HCT116 (cell line): ENCODE results near the gene PDCD10. TPM values are rescaled to one million over a fixed set of nuclear protein-coding genes. Genes with fewer than 3 reads are reported as not detected.

ENCODE experiments used
- ATAC-seq: fragments of 200-7000 bp; cut with Tn5 transposase; 2 replicates; pipeline ENCODE4 v1.9.1; 2020; ENCODE audit warnings: mild to moderate bottlenecking, moderate library complexity
- BruUV-seq: library from RNA; stranded (reverse); fragments of 400-500 nt; replicated peaks from 2 replicates; lab custom pipeline; 2021; lab: Mats Ljungman, UMichigan
- CTCF ChIA-PET: fragments of 300-600 bp; sonication (Branson Sonifier 250); formaldehyde crosslinking; loops from one replicate; lab custom pipeline; 2021; ENCODE audit warnings: antibody characterized with exemption; lab: Charles Lee
- POLR2A ChIA-PET: fragments of 300-600, 350-600 bp; sonication (Branson Sonifier 250); formaldehyde crosslinking; loops from one replicate; lab custom pipeline; 2021; ENCODE audit warnings: antibody characterized with exemption; lab: Charles Lee
- RAD21 ChIA-PET, 2 experiments: fragments of 300-600 bp; sonication (Branson Sonifier 250); formaldehyde crosslinking; loops; one replicate each; lab custom pipeline; 2023; ENCODE audit warnings: low total read pairs in 2 of 2; ENCODE audit not compliant: uncharacterized antibody in 2 of 2, unreplicated experiment in 2 of 2, low non-redundant PET in 1 of 2; lab: Charles Lee
- DNase-seq: peaks from one replicate; pipeline ENCODE4 v3.0.0-alpha.2; 2010; ENCODE audit warnings: low read depth, low spot score
- H2AFZ ChIP-seq: fragments of 200-600 bp; shearing (Covaris generic), sonication (generic); 2 replicates; pipeline ENCODE4 v1.6.1; 2017; ENCODE audit warnings: low read depth, mixed run types, mixed read lengths, antibody characterized with exemption, low read length; ENCODE audit not compliant: poor library complexity, severe bottlenecking
- H3K27ac ChIP-seq: 2 replicates; pipeline ENCODE4 v1.5.1; 2012; ENCODE audit warnings: low read depth, low read length
- H3K27me3 ChIP-seq: fragments of 200-600 bp; sonication (generic); 2 replicates; pipeline ENCODE4 v1.6.1; 2016; ENCODE audit warnings: mixed run types, low read length, mixed read lengths; ENCODE audit not compliant: insufficient read depth
- H3K36me3 ChIP-seq, 2 experiments: fragments of 200-500 bp in 1 of 2; fragments of 200-600 bp in 1 of 2; sonication (Bioruptor generic) in 1 of 2; sonication (generic) in 1 of 2; 2 replicates each; pipeline versions ENCODE4 v1.5.1 to v1.6.1; 2014 to 2016; ENCODE audit warnings: low read length in 2 of 2, inconsistent platforms in 1 of 2, mixed read lengths in 1 of 2, mixed run types in 1 of 2; ENCODE audit not compliant: insufficient read depth in 2 of 2, control insufficient read depth in 1 of 2
- H3K4me1 ChIP-seq, 2 experiments: fragments of 200-600 bp in 1 of 2; sonication (generic) in 1 of 2; 2 replicates each; pipeline versions ENCODE4 v1.5.1 to v1.6.1; 2012 to 2017; ENCODE audit warnings: low read length in 2 of 2, inconsistent platforms in 1 of 2, mild to moderate bottlenecking in 1 of 2, mixed read lengths in 1 of 2, mixed run types in 1 of 2, moderate library complexity in 1 of 2; ENCODE audit not compliant: insufficient read depth in 2 of 2, control insufficient read depth in 1 of 2
- H3K4me2 ChIP-seq: fragments of 200-600 bp; sonication (generic); 2 replicates; pipeline ENCODE4 v1.6.1; 2017; ENCODE audit warnings: mixed run types, low read length, mixed read lengths
- H3K4me3 ChIP-seq, 2 experiments: fragments of 200-600 bp in 1 of 2; sonication (generic) in 1 of 2; replicated peaks in 1 of 2; 2 replicates each; pipeline ENCODE4 v1.5.1; 2011 to 2016; ENCODE audit warnings: low read length in 2 of 2, control low read depth in 1 of 2, low read depth in 1 of 2, mild to moderate bottlenecking in 1 of 2, mixed read lengths in 1 of 2, mixed run types in 1 of 2
- H3K79me2 ChIP-seq: fragments of 200-600 bp; sonication (generic); 2 replicates; pipeline ENCODE4 v1.6.1; 2017; ENCODE audit warnings: mild to moderate bottlenecking, mixed run types, low read length, moderate library complexity, mixed read lengths; ENCODE audit not compliant: insufficient read depth
- H3K9ac ChIP-seq: fragments of 200-600 bp; sonication (generic); 2 replicates; pipeline ENCODE4 v1.6.1; 2016; ENCODE audit warnings: low read length, mixed read lengths
- H3K9me2 ChIP-seq: fragments of 200-600 bp; sonication (generic), shearing (Covaris generic); 2 replicates; pipeline ENCODE4 v1.6.1; 2017; ENCODE audit warnings: mixed run types, mild to moderate bottlenecking, moderate library complexity; ENCODE audit not compliant: insufficient read depth
- H3K9me3 ChIP-seq, 2 experiments: fragments of 200-500 bp in 1 of 2; fragments of 200-600 bp in 1 of 2; sonication (Bioruptor generic) in 1 of 2; sonication (generic) in 1 of 2; 2 replicates each; pipeline ENCODE4 v1.6.1; 2014 to 2017; ENCODE audit warnings: low read length in 2 of 2, mixed read lengths in 2 of 2, inconsistent platforms in 1 of 2, low read depth in 1 of 2, mild to moderate bottlenecking in 1 of 2, mixed run types in 1 of 2, moderate library complexity in 1 of 2; ENCODE audit not compliant: control insufficient read depth in 1 of 2, insufficient read depth in 1 of 2
- H4K20me1 ChIP-seq: fragments of 200-600 bp; sonication (generic), shearing (Covaris generic); 2 replicates; pipeline ENCODE4 v1.6.1; 2017; ENCODE audit warnings: mixed run types, mild to moderate bottlenecking, moderate library complexity; ENCODE audit not compliant: insufficient read depth
- CTCF ChIP-seq, 3 experiments: fragments of 200-600 bp in 1 of 3; sonication (generic) in 1 of 3; IDR thresholded peaks in 2 of 3; conservative IDR thresholded peaks in 1 of 3; 2 replicates each; pipeline ENCODE4 v1.5.1; 2012 to 2017; ENCODE audit warnings: low read depth in 2 of 3, low read length in 2 of 3, antibody characterized with exemption in 1 of 3, borderline replicate concordance in 1 of 3, control low read depth in 1 of 3, mild to moderate bottlenecking in 1 of 3, mixed read lengths in 1 of 3, mixed run types in 1 of 3, moderate library complexity in 1 of 3; ENCODE audit not compliant: insufficient read depth in 1 of 3
- FOSL1 ChIP-seq: IDR thresholded peaks from 2 replicates; pipeline ENCODE4 v1.6.1; 2012; ENCODE audit warnings: low read depth
- POLR2A ChIP-seq: IDR thresholded peaks from 2 replicates; pipeline ENCODE4 v1.7.0; 2011; ENCODE audit warnings: borderline replicate concordance; ENCODE audit not compliant: insufficient read depth, insufficient read length; ENCODE audit errors: extremely low read depth
- TCF7L2 ChIP-seq: IDR thresholded peaks from 2 replicates; pipeline ENCODE4 v1.7.0; 2011; ENCODE audit warnings: borderline replicate concordance, inconsistent platforms; ENCODE audit not compliant: insufficient read depth, insufficient read length; ENCODE audit errors: extremely low read depth
- ZBTB33 ChIP-seq: IDR thresholded peaks from 2 replicates; pipeline ENCODE4 v1.6.1; 2011; ENCODE audit warnings: mild to moderate bottlenecking, low read length, moderate library complexity; ENCODE audit not compliant: insufficient replicate concordance; ENCODE audit errors: extremely low read depth
- intact Hi-C: fragments of 100-400 bp; cut with micrococcal nuclease; formaldehyde crosslinking; loops from 2 replicates; pipeline ENCODE4 v1.10.0; 2022
- total RNA-seq: library from RNA; stranded (reverse); gene quantifications from one replicate; pipeline ENCODE4 v1.2.1, GENCODE V29; 2021; ENCODE audit not compliant: unreplicated experiment
- TF ChIP-seq, protein P1 (sequence below): IDR thresholded peaks from 2 replicates; pipeline ENCODE4 v1.6.1; 2012
- TF ChIP-seq, protein P2 (sequence below): IDR thresholded peaks from 2 replicates; pipeline ENCODE4 v1.6.1; 2012; ENCODE audit warnings: low read depth

The PDCD10 gene
- total RNA-seq, 1 experiment from 2014 or later, result 59.0 TPM

DNA sequence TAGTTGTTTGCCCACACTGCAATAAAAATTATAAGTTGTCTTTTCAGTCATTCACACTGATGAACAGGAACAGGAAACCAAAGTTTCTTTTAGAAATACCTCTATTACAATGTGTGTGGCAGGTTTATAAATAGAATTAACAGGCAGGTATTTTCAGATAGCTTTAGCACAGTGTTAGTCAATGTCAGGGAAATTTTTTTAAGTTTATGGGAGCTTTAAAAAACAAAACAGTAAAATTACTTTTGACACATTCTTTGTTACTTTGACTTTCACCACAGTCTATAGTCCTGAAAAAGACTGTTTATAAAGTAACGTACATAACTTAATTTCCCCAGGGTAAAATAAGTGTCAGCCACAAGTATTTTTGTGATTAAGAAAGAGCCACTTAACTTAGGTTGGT is 38.9 kb upstream of the PDCD10 start:
- H3K4me3 ChIP-seq, result no peak overlapping the region
- H2AFZ ChIP-seq, result no peak overlapping the region
- TF ChIP-seq CTCF (IDR thresholded peaks at IDR 0.05 in 2 of 3, conservative IDR thresholded peaks at IDR 0.05 in 1 of 3; ENCODE audit: borderline replicate concordance in 1 of 3, insufficient read depth in 1 of 3, low read depth in 2 of 3, low read length in 2 of 3) (no peak), FOSL1 (no peak), ZBTB33 (no peak), POLR2A (no peak), TCF7L2 (no peak)
- TF ChIP-seq, protein P1, sequence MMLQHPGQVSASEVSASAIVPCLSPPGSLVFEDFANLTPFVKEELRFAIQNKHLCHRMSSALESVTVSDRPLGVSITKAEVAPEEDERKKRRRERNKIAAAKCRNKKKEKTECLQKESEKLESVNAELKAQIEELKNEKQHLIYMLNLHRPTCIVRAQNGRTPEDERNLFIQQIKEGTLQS, result no peak
- TF ChIP-seq, protein P2, sequence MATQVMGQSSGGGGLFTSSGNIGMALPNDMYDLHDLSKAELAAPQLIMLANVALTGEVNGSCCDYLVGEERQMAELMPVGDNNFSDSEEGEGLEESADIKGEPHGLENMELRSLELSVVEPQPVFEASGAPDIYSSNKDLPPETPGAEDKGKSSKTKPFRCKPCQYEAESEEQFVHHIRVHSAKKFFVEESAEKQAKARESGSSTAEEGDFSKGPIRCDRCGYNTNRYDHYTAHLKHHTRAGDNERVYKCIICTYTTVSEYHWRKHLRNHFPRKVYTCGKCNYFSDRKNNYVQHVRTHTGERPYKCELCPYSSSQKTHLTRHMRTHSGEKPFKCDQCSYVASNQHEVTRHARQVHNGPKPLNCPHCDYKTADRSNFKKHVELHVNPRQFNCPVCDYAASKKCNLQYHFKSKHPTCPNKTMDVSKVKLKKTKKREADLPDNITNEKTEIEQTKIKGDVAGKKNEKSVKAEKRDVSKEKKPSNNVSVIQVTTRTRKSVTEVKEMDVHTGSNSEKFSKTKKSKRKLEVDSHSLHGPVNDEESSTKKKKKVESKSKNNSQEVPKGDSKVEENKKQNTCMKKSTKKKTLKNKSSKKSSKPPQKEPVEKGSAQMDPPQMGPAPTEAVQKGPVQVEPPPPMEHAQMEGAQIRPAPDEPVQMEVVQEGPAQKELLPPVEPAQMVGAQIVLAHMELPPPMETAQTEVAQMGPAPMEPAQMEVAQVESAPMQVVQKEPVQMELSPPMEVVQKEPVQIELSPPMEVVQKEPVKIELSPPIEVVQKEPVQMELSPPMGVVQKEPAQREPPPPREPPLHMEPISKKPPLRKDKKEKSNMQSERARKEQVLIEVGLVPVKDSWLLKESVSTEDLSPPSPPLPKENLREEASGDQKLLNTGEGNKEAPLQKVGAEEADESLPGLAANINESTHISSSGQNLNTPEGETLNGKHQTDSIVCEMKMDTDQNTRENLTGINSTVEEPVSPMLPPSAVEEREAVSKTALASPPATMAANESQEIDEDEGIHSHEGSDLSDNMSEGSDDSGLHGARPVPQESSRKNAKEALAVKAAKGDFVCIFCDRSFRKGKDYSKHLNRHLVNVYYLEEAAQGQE, result no peak
- TF ChIP-seq, all 23 proteins: peak for 0
- CTCF ChIA-PET, result no interaction called here
- RAD21 ChIA-PET, result no interaction called here
- H3K4me1 ChIP-seq, result no peaks in the 10 kb centered on the region
- H3K4me2 ChIP-seq, result no peak overlapping the region
- intact Hi-C loops, result no loop called here
- no TSS peak for BruUV-seq
- peaks cover 0 to 5% of the 10 kb centered on the region in 2 experiments; a peak in 1 of 4 replicates for H3K9me3 ChIP-seq
- POLR2A ChIA-PET, result no interaction called here
- no peak overlapping the region for H3K27ac ChIP-seq
- no peak for ATAC-seq
- H3K36me3 ChIP-seq, result no peaks in the 10 kb centered on the region
- no peak overlapping the region for H3K9ac ChIP-seq
- no peaks in the 10 kb centered on the region for H3K9me2 ChIP-seq
- H3K27me3 ChIP-seq, result no peaks in the 10 kb centered on the region
- H4K20me1 ChIP-seq, result no peaks in the 10 kb centered on the region
- no peaks in the 10 kb centered on the region for H3K79me2 ChIP-seq
- DNase-seq, result no peak
